ENCODE measurements around the gene CCDC141. TPM values are rescaled to one million over a fixed set of nuclear protein-coding genes. Genes with fewer than 3 reads are reported as not detected.

CCDC141 gene
- polyA plus RNA-seq, 1 donor from 2014 or later, result 0.27 TPM

DNA sequence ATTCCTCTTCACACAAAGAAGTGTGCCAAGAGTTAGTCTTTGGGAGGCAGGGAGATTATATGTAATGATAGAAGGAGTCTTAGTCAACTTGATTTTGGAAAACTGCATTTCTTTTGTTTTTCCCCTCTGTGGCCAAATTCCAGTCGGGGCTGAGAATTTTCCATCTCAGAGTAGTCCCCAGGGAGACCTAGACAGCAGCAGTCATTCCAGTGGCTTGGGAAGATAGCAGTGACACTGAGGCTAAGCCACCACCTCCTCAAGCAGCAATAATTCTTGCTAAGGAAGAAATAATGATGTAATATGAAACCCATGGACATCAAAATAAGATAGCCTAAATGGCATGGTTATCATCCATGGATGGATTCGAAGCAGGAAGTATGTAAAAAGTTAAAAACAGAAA, 21.0 kb upstream of the CCDC141 start:
- no peak overlapping the region for H3K4me3 ChIP-seq (ENCODE audit: low read length)
- no peak overlapping the region for H3K4me2 ChIP-seq (ENCODE audit: low read length)
- no peaks in the 10 kb centered on the region for H3K9me3 ChIP-seq (ENCODE audit: low read length)
- TF ChIP-seq, protein P1, sequence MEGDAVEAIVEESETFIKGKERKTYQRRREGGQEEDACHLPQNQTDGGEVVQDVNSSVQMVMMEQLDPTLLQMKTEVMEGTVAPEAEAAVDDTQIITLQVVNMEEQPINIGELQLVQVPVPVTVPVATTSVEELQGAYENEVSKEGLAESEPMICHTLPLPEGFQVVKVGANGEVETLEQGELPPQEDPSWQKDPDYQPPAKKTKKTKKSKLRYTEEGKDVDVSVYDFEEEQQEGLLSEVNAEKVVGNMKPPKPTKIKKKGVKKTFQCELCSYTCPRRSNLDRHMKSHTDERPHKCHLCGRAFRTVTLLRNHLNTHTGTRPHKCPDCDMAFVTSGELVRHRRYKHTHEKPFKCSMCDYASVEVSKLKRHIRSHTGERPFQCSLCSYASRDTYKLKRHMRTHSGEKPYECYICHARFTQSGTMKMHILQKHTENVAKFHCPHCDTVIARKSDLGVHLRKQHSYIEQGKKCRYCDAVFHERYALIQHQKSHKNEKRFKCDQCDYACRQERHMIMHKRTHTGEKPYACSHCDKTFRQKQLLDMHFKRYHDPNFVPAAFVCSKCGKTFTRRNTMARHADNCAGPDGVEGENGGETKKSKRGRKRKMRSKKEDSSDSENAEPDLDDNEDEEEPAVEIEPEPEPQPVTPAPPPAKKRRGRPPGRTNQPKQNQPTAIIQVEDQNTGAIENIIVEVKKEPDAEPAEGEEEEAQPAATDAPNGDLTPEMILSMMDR (IDR thresholded peaks at IDR 0.05; ENCODE audit: poor library complexity, severe bottlenecking), result no peak
- TF ChIP-seq REST (IDR thresholded peaks at IDR 0.05; ENCODE audit: borderline replicate concordance), result no peak
- TF ChIP-seq TAF1 (IDR thresholded peaks at IDR 0.05; ENCODE audit: low read depth), result no peak
- no peak for TF ChIP-seq EP300 (conservative IDR thresholded peaks at IDR 0.05; ENCODE audit: poor library complexity, severe bottlenecking)
- TF ChIP-seq EZH2 (IDR thresholded peaks at IDR 0.05; ENCODE audit: borderline replicate concordance, insufficient read depth, low read length, poor library complexity, severe bottlenecking), result no peak
- no peak for TF ChIP-seq SMC3 (conservative IDR thresholded peaks at IDR 0.05; ENCODE audit: poor library complexity)
- no peaks in the 10 kb centered on the region for H3K36me3 ChIP-seq (ENCODE audit: insufficient read depth, low read length)
- H3K79me2 ChIP-seq (replicated peaks; ENCODE audit: insufficient read depth, low read length), result no peaks in the 10 kb centered on the region
- H3K27me3 ChIP-seq (ENCODE audit: insufficient read depth, low read depth, low read length), result no peaks in the 10 kb centered on the region
- H3K27ac ChIP-seq (ENCODE audit: low read length), result no peak overlapping the region
- no peaks in the 10 kb centered on the region for H4K20me1 ChIP-seq (ENCODE audit: insufficient read depth)
- H3K9ac ChIP-seq (ENCODE audit: low read length), result no peak overlapping the region
- no peaks in the 10 kb centered on the region for H3F3A ChIP-seq (ENCODE audit: insufficient read depth, low read length, poor library complexity, severe bottlenecking)
- no peak overlapping the region for H2AFZ ChIP-seq (ENCODE audit: low read depth, low read length)
- no peaks in the 10 kb centered on the region for H3K9me2 ChIP-seq (ENCODE audit: insufficient read depth, low read length)

DNA sequence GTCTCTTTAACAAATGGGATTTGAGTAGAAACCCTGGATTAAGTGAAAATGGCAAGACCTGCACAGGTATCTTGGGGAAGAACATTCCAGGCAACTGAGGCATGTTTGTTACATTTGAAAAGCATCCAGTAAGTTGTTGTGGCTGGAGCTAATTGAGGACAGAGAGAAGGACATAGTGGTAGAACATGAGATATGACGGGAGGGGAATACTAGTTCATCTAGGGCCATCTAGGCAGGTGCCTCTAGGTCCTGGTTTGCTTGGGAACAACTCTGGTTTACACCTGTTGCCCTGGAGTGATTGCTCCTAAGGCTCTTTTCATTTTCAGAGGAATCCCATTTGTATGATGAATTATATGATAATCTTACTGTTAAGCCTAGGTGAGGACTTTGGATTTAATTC, 19.7 kb upstream of the CCDC141 start:
- H3K27me3 ChIP-seq (ENCODE audit: insufficient read depth, low read depth, low read length), result no peaks in the 10 kb centered on the region
- no peaks in the 10 kb centered on the region for H3K9me2 ChIP-seq (ENCODE audit: insufficient read depth, low read length)
- no peak overlapping the region for H2AFZ ChIP-seq (ENCODE audit: low read depth, low read length)
- no peaks in the 10 kb centered on the region for H3K79me2 ChIP-seq (replicated peaks; ENCODE audit: insufficient read depth, low read length)
- H4K20me1 ChIP-seq (ENCODE audit: insufficient read depth), result no peaks in the 10 kb centered on the region
- TF ChIP-seq POLR2AphosphoS5 (IDR thresholded peaks at IDR 0.05) (no peak), RAD21 (conservative IDR thresholded peaks at IDR 0.05) (no peak)
- TF ChIP-seq, protein P1 (IDR thresholded peaks at IDR 0.05; ENCODE audit: poor library complexity, severe bottlenecking), result no peak
- no peak overlapping the region for H3K9ac ChIP-seq (ENCODE audit: low read length)
- H3K27ac ChIP-seq (ENCODE audit: low read length), result no peak overlapping the region
- H3K36me3 ChIP-seq (ENCODE audit: insufficient read depth, low read length), result no peaks in the 10 kb centered on the region
- H3F3A ChIP-seq (ENCODE audit: insufficient read depth, low read length, poor library complexity, severe bottlenecking), result no peaks in the 10 kb centered on the region
- H3K4me3 ChIP-seq (ENCODE audit: low read length), result no peak overlapping the region
- H3K9me3 ChIP-seq (ENCODE audit: low read length), result no peaks in the 10 kb centered on the region
- no peak overlapping the region for H3K4me2 ChIP-seq (ENCODE audit: low read length)

Measured in neural cell (in vitro differentiated cells).